ENCODE measurements around the gene ADARB2. TPM values are rescaled to one million over a fixed set of nuclear protein-coding genes. Genes with fewer than 3 reads are reported as not detected.

Gene ADARB2
- total RNA-seq, 1 donor from 2014 or later, result 0.06 TPM

- no peak for DNase-seq (ENCODE audit: low spot score)
Measured at GRCh38 chr10:1509011-1509530, 228.3 kb downstream of the ADARB2 start.

DNA sequence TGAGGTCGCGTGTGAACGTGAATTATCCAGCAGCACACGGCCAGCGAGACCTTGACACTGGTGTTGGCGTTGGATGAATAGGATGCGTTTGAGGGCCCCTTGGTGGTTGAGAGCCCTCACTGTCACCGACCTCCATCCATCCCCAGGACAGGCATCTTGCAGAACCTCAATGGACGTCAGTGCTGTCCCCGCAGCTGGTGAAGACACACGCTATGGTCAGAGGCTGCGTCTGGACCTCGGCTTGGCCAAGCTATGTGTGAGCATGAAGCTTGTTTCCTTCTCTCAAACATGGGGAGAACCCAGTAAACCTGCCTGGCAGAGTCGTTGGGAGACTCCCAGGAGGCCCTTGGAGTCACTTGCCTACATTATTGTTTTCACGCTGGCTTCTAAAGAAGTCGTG, 229.2 kb downstream of the ADARB2 start:
- no peak for DNase-seq (ENCODE audit: low spot score)

GRCh38 chr10:1507436-1507835, 229.9 kb downstream of the ADARB2 start:
- no peak for DNase-seq (ENCODE audit: low spot score)

DNA sequence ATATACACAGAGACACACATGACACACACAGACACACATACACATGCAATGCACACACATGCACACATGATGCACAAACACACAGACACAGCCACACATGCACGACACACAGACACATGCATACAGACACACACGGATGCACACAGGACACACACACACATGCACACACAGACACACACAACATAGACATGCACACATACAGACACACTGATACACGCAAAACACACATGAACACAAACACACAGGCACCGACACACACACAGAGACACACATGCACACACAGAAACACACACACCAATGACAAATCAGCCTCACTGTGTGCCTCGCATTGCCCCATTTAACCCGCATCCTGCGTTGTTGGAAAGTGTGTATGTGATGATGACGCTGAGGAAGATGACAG, 232.4 kb downstream of the ADARB2 start:
- DNase-seq (ENCODE audit: low spot score), result no peak

DNA sequence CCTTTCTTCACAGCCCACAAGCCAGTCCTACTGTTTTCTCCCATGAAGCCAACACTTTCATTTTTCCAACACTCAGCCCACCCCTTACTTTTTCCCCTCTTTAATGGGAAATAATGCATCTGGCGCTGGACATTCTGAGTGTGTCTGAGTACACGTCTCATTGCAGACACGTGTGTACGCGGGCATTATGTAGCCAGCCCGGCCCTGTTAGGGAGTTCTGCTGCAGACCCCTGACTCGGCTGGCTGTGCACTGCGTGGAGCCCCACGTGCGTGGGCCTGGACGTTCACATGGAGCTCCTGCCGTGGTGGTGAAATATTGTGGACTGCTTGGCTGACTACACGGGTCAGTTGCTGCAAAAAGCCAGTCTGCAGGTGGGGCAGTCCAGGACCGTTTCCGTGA, 233.0 kb downstream of the ADARB2 start:
- no peak for DNase-seq (ENCODE audit: low spot score)

DNA sequence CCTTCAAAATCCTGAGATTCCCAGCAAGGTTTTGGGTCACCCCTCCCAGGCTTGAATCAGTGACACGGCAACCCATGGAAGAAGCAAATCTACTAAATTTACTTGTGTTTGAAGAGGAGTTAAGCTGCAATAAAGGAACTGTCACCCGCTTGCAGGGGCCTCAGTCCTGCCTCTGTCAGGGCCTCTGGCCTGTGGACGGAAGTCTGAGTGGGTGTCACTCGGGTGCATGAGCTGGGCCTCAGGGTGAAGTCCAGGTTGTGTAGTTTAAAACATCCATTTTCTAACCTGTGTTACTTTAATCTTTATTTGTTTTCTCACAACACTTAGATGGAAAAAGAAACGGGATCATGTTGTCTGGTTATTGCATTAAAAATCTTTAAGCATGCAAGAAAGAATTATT, 234.9 kb downstream of the ADARB2 start:
- DNase-seq (ENCODE audit: low spot score), result no peak

- no peak for DNase-seq (ENCODE audit: low spot score)
Measured at GRCh38 chr10:1499359-1499957, 237.9 kb downstream of the ADARB2 start.

- no peak for DNase-seq (ENCODE audit: low spot score)
Measured at GRCh38 chr10:1498746-1499358, 238.5 kb downstream of the ADARB2 start.

- no peak for DNase-seq (ENCODE audit: low spot score)
Measured at GRCh38 chr10:1495915-1496517, 241.3 kb downstream of the ADARB2 start.

DNA sequence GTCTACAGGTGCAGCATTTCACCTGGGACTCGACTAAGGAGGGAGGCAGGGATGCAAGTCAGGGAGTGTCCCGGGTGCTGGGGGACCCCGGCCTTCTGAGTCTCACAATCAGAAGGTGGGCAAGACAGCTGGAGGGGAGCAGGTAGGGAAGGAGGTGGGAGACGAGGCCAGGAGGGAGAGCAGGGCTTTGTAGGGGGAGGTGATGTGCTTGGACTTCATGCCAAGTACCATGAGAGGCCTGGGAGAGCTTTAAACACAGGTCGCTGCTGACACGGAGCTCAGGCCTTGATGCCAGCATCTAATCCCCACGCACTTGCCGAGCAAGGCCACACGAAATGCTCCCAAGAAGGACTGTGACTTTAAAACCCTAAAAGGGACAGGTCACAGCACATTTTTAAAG, 244.7 kb downstream of the ADARB2 start:
- DNase-seq (ENCODE audit: low spot score), result no peak

GRCh38 chr10:1491901-1492300, 245.4 kb downstream of the ADARB2 start:
- DNase-seq (ENCODE audit: low spot score), result no peak

GRCh38 chr10:1489801-1490200, 247.5 kb downstream of the ADARB2 start:
- DNase-seq (ENCODE audit: low spot score), result no peak

DNA sequence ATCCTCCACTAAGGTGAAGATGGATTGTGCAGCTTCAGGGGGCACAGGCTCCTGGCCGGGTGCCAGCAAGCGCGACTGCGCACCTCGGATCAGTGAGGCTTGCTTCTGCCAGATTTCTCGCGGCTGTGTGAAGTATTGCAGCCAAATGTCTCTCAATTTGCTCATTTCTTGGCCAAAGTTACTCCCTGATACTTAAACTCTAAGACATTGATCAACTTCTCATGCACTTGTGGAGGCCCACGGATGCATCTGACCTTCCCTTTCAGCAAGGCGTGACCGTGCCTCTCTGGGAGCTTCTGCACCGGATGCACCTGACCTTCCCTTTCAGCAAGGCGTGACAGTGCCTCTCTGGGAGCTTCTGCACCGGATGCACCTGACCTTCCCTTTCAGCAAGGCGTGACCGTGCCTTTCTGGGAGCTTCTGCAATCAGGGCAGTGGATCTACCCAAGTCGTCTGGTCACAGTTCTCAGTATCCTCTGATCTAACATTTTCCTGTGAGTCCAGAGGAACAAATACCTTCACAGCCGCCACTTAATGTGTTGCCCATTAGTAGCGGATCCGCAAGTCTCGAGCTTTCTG, 248.3 kb downstream of the ADARB2 start:
- no peak for DNase-seq (ENCODE audit: low spot score)

DNA sequence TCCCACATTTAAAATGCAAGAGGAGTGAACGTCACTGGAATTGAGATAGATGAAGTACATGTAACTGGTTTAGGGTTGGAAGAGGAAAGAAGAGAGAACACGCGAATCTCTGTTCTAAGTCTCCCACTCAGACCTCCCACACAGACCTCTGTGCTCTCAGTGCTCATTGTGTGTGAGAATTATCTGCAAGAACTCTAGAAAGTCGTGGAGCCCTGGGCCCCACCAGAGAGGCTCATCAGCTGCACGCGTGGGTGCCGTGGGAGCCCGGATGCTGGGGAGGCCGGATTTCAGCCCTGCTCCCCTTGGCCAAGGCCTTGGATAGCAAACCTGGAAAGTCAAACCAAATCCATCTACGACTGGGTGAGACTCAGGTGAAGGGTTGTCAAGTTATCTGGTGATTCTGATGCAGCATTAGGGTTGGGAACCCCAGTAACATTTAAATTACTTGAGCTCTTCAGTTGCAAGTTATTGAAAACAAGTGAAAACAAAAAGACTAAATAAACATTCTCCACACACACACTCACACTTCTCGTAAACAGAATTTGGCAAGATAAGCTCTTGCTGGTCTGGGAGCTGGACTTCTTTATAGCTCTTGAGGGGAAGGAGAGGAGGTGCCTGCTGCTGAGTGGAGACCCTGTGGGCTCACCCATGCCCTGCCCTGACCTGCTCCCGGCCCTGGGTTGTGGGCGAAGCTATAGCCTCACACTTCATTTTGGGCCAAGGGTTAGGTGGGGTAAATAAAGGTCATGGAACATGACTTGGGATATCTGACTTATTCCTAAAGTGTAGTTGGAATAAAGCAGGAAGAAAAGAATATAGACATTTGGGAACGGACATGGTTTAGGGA, 250.3 kb downstream of the ADARB2 start:
- DNase-seq (ENCODE audit: low spot score), result no peak

DNA sequence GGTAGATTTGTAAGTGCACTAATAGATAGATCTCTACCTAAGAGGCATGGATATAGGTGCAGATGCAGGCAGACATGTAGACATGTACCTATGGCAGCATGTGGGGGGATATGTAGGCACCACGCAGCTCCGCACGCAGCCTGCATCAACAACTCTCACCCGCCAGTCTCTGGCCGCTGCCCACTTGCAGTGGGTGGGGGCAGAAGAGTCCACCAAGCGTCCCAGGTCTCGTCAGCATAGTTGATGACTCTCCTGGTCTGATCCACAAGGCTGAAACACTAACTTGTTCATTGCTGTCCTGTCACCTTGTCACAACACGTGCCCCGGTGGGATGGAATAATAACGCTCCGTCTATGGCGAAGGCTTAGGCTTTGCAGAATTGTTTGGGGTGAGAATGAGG, 252.0 kb downstream of the ADARB2 start:
- no peak for DNase-seq (ENCODE audit: low spot score)

GRCh38 chr10:1483826-1484225, 253.5 kb downstream of the ADARB2 start:
- no peak for DNase-seq (ENCODE audit: low spot score)

- no peak for DNase-seq (ENCODE audit: low spot score)
Measured at GRCh38 chr10:1483246-1483645, 254.1 kb downstream of the ADARB2 start.

- no peak for DNase-seq (ENCODE audit: low spot score)
Measured at GRCh38 chr10:1477578-1477977, 259.7 kb downstream of the ADARB2 start.

DNA sequence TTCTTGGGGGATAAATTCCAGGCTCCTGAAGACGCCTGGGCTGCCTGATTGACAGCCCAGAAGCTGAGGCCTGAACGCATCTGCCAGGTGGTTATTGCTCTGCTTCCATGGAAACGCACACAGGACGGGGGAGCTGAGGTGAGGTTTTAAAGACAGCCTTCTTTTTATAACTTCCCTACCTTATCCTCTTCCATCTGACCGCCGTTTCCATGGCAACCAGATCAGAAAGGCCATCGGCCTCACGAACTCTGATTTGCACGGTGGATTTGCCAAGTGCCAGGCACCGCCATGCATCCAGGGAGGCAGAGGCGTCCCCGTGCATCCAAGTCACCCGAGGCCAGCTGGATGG, 260.9 kb downstream of the ADARB2 start:
- no peak for DNase-seq (ENCODE audit: low spot score)

DNA sequence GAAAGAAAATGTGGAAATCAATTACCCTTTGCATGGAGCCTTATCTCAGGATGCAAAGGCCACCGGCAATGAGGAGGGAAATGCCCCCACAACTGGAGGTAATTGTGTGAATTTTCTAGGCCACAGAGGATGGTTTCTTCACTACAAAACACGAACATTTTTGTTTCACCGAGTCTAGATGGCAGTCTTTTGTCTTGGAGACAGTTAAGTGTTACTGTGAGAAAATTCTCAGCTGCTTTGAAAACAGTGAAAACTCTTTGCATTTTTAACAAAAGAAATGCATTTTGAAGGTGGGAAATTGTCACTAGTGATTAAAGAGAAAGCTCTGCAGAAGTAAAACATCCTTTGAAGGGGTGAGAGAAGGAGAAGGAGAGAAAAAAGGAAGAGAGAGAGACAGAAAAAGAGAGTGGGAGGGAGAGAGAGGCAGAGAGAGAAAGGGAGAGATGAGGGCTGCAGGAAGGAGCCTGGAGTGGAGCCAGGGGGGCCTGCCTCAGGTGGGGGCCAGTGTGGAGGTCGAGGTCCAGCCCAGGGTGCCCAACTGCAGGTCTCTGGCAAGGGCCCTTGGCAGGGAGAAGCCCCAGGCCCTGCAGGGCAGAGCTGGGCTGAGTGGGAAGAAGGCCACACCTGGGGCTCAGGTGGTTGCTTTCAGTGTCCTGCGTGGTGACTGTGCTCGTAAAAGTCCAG, 261.4 kb downstream of the ADARB2 start:
- DNase-seq (ENCODE audit: low spot score), result no peak

DNA sequence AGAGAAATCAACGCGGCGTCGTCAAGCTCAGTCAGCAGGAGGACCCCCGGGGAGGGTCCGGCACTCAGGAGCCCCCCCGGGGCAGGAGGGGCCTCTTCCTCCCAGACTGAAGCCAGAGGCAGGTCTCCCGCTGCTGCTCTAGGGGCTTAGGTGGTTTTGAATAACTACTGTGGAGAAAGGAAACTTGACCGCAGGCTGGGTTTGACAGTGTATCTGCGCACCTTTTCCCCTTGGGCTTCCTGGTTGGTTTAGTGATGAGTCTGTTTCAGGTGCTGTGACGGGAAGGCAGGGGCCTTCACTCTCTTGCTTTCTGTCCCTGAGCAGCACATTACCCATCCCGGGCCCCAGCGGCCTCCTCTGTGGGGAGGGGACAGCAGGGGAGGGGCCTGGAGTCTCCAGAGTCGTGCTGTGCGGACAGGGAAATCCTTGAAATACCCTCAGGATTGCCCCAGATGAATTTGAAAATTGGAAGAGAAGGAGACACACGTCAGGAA, 262.2 kb downstream of the ADARB2 start:
- no peak for DNase-seq (ENCODE audit: low spot score)

All from mesenteric fat pad (tissue), 1 donor.